Caco-2 (cell line): ENCODE results near the gene TGFB2. TPM values are rescaled to one million over a fixed set of nuclear protein-coding genes. Genes with fewer than 3 reads are reported as not detected.

Experiments used
- BruUV-seq: library from RNA; stranded (reverse); fragments of 400-500 nt; replicated peaks from 2 replicates; lab custom pipeline; 2021; lab: Mats Ljungman, UMichigan
- CTCF ChIA-PET: fragments of 300-600 bp; sonication (Branson Sonifier 250); formaldehyde crosslinking; loops from one replicate; lab custom pipeline; 2022; ENCODE audit warnings: antibody characterized with exemption; lab: Charles Lee
- POLR2A ChIA-PET: fragments of 300-600 bp; sonication (Branson Sonifier 250); formaldehyde crosslinking; loops from one replicate; lab custom pipeline; 2022; ENCODE audit warnings: antibody characterized with exemption; lab: Charles Lee
- DNase-seq, 2 experiments: peaks; one replicate each; pipeline versions ENCODE4 v3.0.0 to v3.0.0-alpha.2; 2020 to 2022
- H3K27me3 ChIP-seq: replicated peaks from 2 replicates; pipeline ENCODE4 v1.6.0; 2011; ENCODE audit warnings: low read length; ENCODE audit not compliant: control insufficient read depth, insufficient read depth
- H3K36me3 ChIP-seq: 2 replicates; pipeline ENCODE4 v1.5.1; 2011; ENCODE audit warnings: low read length; ENCODE audit not compliant: control insufficient read depth, insufficient read depth
- H3K4me1 ChIP-seq: fragments of 250-450 bp; sonication (Bioruptor Pico); 2 replicates; pipeline ENCODE4 v1.5.1; 2020; ENCODE audit warnings: mild to moderate bottlenecking
- H3K4me3 ChIP-seq: 2 replicates; pipeline ENCODE4 v1.5.1; 2011; ENCODE audit warnings: low read depth, mild to moderate bottlenecking, control low read depth, low read length
- H3K9me3 ChIP-seq: fragments of 250-450 bp; sonication (Bioruptor Pico); 2 replicates; pipeline ENCODE4 v1.5.1; 2020; ENCODE audit warnings: mild to moderate bottlenecking, moderate library complexity
- H3K27ac Mint-ChIP-seq: one replicate; pipeline ENCODE4 v1.8.0; 2022; ENCODE audit warnings: mixed read lengths; ENCODE audit not compliant: unreplicated experiment
- H3K27me3 Mint-ChIP-seq: one replicate; pipeline ENCODE4 v1.8.0; 2022; ENCODE audit warnings: mixed read lengths; ENCODE audit not compliant: insufficient read depth, unreplicated experiment
- H3K36me3 Mint-ChIP-seq: one replicate; pipeline ENCODE4 v1.8.0; 2022; ENCODE audit warnings: mild to moderate bottlenecking, mixed read lengths; ENCODE audit not compliant: insufficient read depth, unreplicated experiment
- H3K4me1 Mint-ChIP-seq: one replicate; pipeline ENCODE4 v1.8.0; 2022; ENCODE audit warnings: low read depth, mixed read lengths; ENCODE audit not compliant: unreplicated experiment
- H3K4me3 Mint-ChIP-seq: one replicate; pipeline ENCODE4 v1.8.0; 2022; ENCODE audit warnings: mild to moderate bottlenecking, moderate library complexity, mixed read lengths; ENCODE audit not compliant: unreplicated experiment
- H3K9me3 Mint-ChIP-seq: one replicate; pipeline ENCODE4 v1.8.0; 2022; ENCODE audit warnings: mixed read lengths; ENCODE audit not compliant: unreplicated experiment
- CTCF ChIP-seq, 2 experiments: fragments of 200-600 bp in 1 of 2; IDR thresholded peaks; 1 replicate in 1 of 2; 2 replicates in 1 of 2; pipeline versions ENCODE4 v1.5.1 to v1.8.0; 2011 to 2022; ENCODE audit warnings: antibody characterized with exemption in 1 of 2, control low read depth in 1 of 2, inconsistent platforms in 1 of 2, low read depth in 1 of 2, low read length in 1 of 2, mild to moderate bottlenecking in 1 of 2, moderate library complexity in 1 of 2; ENCODE audit not compliant: insufficient read depth in 1 of 2, severe bottlenecking in 1 of 2, unreplicated experiment in 1 of 2
- intact Hi-C: fragments of 100-400 bp; cut with micrococcal nuclease; formaldehyde crosslinking; loops from one replicate; pipeline ENCODE4 v1.10.0; 2022; ENCODE audit not compliant: unreplicated experiment
- total RNA-seq: library from RNA; stranded (reverse); gene quantifications from 2 replicates; pipeline ENCODE4 v1.2.3, GENCODE V29; 2022

The TGFB2 gene
- total RNA-seq, 1 experiment from 2014 or later: 14.2 TPM

DNA sequence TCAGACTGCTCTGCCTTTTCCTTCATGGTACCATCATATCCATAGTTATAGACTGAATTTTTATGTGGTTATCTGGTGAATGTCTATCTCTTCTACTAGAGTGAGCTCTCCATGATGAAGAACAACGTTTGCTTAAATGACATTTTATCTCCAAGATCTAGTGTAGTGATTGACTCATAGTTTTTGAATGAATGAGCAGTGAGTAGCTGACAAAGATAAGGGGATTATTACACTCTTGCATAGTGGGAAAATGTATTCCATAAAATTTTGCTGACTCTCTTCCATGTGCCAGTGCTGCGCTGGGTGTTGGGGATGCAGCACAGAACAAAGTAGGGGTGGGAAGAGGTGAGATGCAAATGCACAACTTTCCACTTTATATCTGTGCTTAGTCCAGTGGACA lies 147.7 kb downstream of the TGFB2 start:
- H3K4me3 Mint-ChIP-seq: no peak overlapping the region
- peaks cover 45% of the 10 kb centered on the region for H3K4me1 Mint-ChIP-seq
- POLR2A ChIA-PET: no interaction called here

GRCh38 chr1:218493986-218494385 lies 148.8 kb downstream of the TGFB2 start:
- no TSS peak for BruUV-seq
- Histone ChIP-seq H3K4me1 (peaks cover 63% of the 10 kb centered on the region), H3K4me3 (no peak overlapping the region), H3K9me3 (no peaks in the 10 kb centered on the region), H3K27me3 (no peaks in the 10 kb centered on the region), H3K36me3 (no peaks in the 10 kb centered on the region)
- Mint-ChIP-seq H3K27me3 (no peaks in the 10 kb centered on the region), H3K4me1 (peaks cover 46% of the 10 kb centered on the region), H3K9me3 (peaks cover 23% of the 10 kb centered on the region), H3K27ac (no peak overlapping the region), H3K36me3 (no peaks in the 10 kb centered on the region), H3K4me3 (no peak overlapping the region)
- no peak for DNase-seq
- POLR2A ChIA-PET: no interaction called here
- intact Hi-C loops: no loop called here
- TF ChIP-seq CTCF (IDR thresholded peaks at IDR 0.05; ENCODE audit: insufficient read depth in 1 of 2, low read depth in 1 of 2, low read length in 1 of 2, severe bottlenecking in 1 of 2, unreplicated experiment in 1 of 2): no peak
- CTCF ChIA-PET: no interaction called here

More for the DNA sequence above, 147.7 kb downstream of the TGFB2 start:
- no peak for DNase-seq
- no peak overlapping the region for H3K4me3 ChIP-seq
- Mint-ChIP-seq H3K27ac (peak overlapping the region; percentile 12), H3K9me3 (peaks cover 23% of the 10 kb centered on the region), H3K36me3 (no peaks in the 10 kb centered on the region), H3K27me3 (no peaks in the 10 kb centered on the region)
- BruUV-seq: no TSS peak
- peaks cover 62% of the 10 kb centered on the region for H3K4me1 ChIP-seq
- no peak for TF ChIP-seq CTCF (IDR thresholded peaks at IDR 0.05; ENCODE audit: insufficient read depth in 1 of 2, low read depth in 1 of 2, low read length in 1 of 2, severe bottlenecking in 1 of 2, unreplicated experiment in 1 of 2)
- intact Hi-C loops: no loop called here
- no peaks in the 10 kb centered on the region for H3K36me3 ChIP-seq
- H3K27me3 ChIP-seq: no peaks in the 10 kb centered on the region
- no peaks in the 10 kb centered on the region for H3K9me3 ChIP-seq
- CTCF ChIA-PET: interaction anchor here (0.6 kb wide), 1 partner anchor 8 kb away, joined by 3 read pairs; no protein-coding TSS in a partner anchor

Other genes with a start within 250 kb of the TGFB2 start
- 44.3 and 44.5 TPM in 2 replicates for gene RRP15, start 60.0 kb upstream of the TGFB2 start, total RNA-seq